H1 (cell line): ENCODE results near the gene SLC1A2.

Experiments
- POLR2A ChIP-seq, 2 experiments: IDR thresholded peaks; 1 replicate in 1 of 2; 2 replicates in 1 of 2; pipeline ENCODE4 v1.6.1; 2011; ENCODE audit warnings: low read depth in 2 of 2, low read length in 2 of 2, mild to moderate bottlenecking in 2 of 2; ENCODE audit errors: control extremely low read depth in 1 of 2
- SP1 ChIP-seq: IDR thresholded peaks from 2 replicates; pipeline ENCODE4 v1.6.1; 2011; ENCODE audit warnings: low read depth, low read length
- TF ChIP-seq, protein P1 (sequence below), 3 experiments: IDR thresholded peaks; 1 replicate in 2 of 3; 2 replicates in 1 of 3; pipeline versions ENCODE4 v1.5.1 to v1.6.1; 2011; ENCODE audit warnings: low read length in 3 of 3, mild to moderate bottlenecking in 3 of 3, inconsistent platforms in 2 of 3, low read depth in 1 of 3, moderate library complexity in 1 of 3; ENCODE audit not compliant: insufficient read depth in 1 of 3; ENCODE audit errors: control extremely low read depth in 1 of 3

DNA sequence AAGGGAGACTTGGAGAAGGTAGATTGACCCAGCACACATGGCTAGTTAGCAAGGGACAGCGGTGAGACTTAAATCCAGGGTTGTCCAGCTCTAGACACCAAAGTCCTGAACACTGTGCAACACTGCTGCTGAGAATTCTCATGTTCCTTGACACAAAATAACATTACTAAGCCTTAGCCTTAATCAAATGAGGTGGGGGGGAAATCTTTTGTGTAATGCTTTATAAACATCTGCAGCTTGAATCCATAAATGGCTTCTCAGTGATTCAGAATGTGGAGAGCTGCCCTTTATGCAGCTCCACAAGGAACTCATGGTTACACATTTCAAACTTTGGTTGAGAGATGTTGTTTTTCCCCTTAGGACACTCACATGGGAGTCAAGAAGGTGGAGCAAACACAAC, 200.4 kb downstream of the SLC1A2 start:
- TF ChIP-seq, protein P1, sequence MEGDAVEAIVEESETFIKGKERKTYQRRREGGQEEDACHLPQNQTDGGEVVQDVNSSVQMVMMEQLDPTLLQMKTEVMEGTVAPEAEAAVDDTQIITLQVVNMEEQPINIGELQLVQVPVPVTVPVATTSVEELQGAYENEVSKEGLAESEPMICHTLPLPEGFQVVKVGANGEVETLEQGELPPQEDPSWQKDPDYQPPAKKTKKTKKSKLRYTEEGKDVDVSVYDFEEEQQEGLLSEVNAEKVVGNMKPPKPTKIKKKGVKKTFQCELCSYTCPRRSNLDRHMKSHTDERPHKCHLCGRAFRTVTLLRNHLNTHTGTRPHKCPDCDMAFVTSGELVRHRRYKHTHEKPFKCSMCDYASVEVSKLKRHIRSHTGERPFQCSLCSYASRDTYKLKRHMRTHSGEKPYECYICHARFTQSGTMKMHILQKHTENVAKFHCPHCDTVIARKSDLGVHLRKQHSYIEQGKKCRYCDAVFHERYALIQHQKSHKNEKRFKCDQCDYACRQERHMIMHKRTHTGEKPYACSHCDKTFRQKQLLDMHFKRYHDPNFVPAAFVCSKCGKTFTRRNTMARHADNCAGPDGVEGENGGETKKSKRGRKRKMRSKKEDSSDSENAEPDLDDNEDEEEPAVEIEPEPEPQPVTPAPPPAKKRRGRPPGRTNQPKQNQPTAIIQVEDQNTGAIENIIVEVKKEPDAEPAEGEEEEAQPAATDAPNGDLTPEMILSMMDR (IDR thresholded peaks at IDR 0.05; ENCODE audit: control extremely low read depth in 1 of 3, insufficient read depth in 1 of 3, low read depth in 1 of 3, low read length in 3 of 3) = no peak
- TF ChIP-seq POLR2A (IDR thresholded peaks at IDR 0.05; ENCODE audit: control extremely low read depth in 1 of 2, low read depth in 2 of 2, low read length in 2 of 2) = no peak
- TF ChIP-seq SP1 = no peak
